Transverse colon (tissue), 4 donors: ENCODE results near the gene MCC.

Experiments used
- CTCF ChIP-seq, 5 experiments: fragments of 200-600 bp in 3 of 5; fragments of 450-650 bp in 2 of 5; sonication (generic) in 3 of 5; IDR thresholded peaks; 1 replicate in 2 of 5; 2 replicates in 3 of 5; pipeline ENCODE4 v1.5.1; 2016 to 2017; ENCODE audit warnings: antibody characterized with exemption in 5 of 5, inconsistent platforms in 3 of 5, mild to moderate bottlenecking in 2 of 5, moderate library complexity in 1 of 5
- EP300 ChIP-seq: sonication (generic); formaldehyde crosslinking; IDR thresholded peaks from one replicate; pipeline ENCODE4 v1.6.1; 2017; ENCODE audit warnings: antibody characterized with exemption, low read depth
- POLR2A ChIP-seq: fragments of 450-650 bp; IDR thresholded peaks from one replicate; pipeline ENCODE4 v1.6.1; 2016; ENCODE audit warnings: antibody characterized with exemption, mild to moderate bottlenecking, moderate library complexity
- POLR2AphosphoS5 ChIP-seq, 3 donors: sonication (generic); formaldehyde crosslinking; IDR thresholded peaks; one replicate each; pipeline ENCODE4 v1.6.1; 2016; ENCODE audit warnings: antibody characterized with exemption in 3 of 3

DNA sequence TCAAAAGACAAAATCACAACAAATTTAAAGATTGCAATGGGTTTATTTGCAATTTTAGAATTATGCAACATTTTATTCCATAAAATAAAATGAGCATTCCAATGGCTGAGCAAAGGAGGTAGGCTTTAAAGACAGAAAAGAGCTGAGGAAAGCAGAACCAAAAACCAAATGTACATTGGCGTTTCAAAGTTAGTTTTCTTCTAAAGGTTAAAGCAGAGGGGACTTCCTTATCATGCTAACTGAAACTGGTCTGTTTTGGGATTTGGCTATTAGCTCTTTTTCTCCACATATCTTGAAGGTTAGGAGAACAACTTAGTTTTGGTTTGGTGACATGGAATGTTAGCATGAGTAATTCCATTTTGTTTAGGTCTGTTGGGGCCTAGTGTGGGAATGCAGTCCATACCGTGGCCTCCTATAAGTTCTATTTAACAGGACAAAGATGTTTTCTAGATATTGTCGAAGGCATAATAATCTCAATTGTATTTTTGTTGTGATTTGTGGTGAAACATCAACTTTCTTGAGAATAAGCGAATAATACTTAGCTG is 491.4 kb downstream of the MCC start:
- TF ChIP-seq POLR2AphosphoS5 (IDR thresholded peaks at IDR 0.05), result no peak
- no peak for TF ChIP-seq CTCF (IDR thresholded peaks at IDR 0.05)
- TF ChIP-seq POLR2A, result no peak
- TF ChIP-seq EP300, result no peak
